ENCODE data around the gene ADAMTS7. TPM values are rescaled to one million over a fixed set of nuclear protein-coding genes. Genes with fewer than 3 reads are reported as not detected.
"Not testable (repeated sequence)": the region's sequence is repeated elsewhere in the genome, so short reads cannot be mapped to it uniquely, and the experiment has no call there.

The ADAMTS7 gene
- total RNA-seq, 1 experiment from 2014 or later = 10.7 TPM

DNA sequence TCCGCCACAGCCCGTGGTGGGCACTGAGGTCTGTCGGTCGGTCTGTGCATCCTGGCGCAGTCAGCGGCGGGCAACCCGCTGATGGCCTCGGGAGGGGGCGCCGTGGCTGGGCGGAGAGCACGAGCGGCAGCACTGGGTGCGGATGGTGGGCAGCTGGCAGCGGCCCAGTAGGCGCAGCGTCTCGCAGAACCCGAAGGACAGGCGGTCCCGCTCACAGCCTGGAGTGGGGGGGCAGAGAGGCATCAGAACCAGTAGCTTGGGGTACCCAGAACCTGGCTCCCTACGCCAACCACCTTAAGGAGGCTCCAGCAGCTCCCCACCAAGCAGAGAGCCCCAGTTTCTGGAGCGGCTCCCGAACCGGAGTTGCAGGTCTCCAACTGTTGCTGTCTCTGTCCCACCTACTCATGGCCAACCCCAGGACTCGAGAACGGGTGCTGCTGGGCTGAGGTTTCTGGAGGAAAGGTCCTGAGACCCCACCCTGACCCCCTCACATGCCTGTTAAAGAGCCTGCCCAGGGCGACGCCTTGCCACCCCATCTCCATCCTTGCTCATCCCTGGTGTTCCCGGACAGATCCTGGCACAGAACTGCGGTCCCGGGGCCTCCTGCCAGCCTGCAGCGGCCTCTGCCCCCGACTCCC is 51.8 kb downstream of the ADAMTS7 start:
- intact Hi-C loops (cut with micrococcal nuclease) = loop anchor here (5.0 kb wide), 1 partner anchor 113 kb away; the partner anchor contains the start of gene MORF4L1
- POLR2A ChIA-PET; H3K9me3 Mint-ChIP-seq (ENCODE audit: unreplicated experiment); BruUV-seq (replicated peaks); H3K4me3 Mint-ChIP-seq (ENCODE audit: unreplicated experiment); DNase-seq (ENCODE audit: unreplicated experiment); H3K27ac Mint-ChIP-seq (ENCODE audit: low read depth, unreplicated experiment); H3K36me3 Mint-ChIP-seq (ENCODE audit: insufficient read depth, unreplicated experiment); H3K27me3 Mint-ChIP-seq (ENCODE audit: insufficient read depth, unreplicated experiment): not testable (repeated sequence)
- H3K4me1 Mint-ChIP-seq (ENCODE audit: insufficient read depth, unreplicated experiment) = peaks cover 28% of the 10 kb centered on the region
- CTCF ChIA-PET = interaction anchor here (0.7 kb wide), 1 partner anchor 193 kb away, joined by 3 read pairs; no protein-coding TSS in a partner anchor

GRCh38 chr15:78758486-78759200 is 52.6 kb downstream of the ADAMTS7 start:
- H3K4me3 Mint-ChIP-seq (ENCODE audit: unreplicated experiment); H3K36me3 Mint-ChIP-seq (ENCODE audit: insufficient read depth, unreplicated experiment); DNase-seq (ENCODE audit: unreplicated experiment); H3K27me3 Mint-ChIP-seq (ENCODE audit: insufficient read depth, unreplicated experiment); POLR2A ChIA-PET; BruUV-seq (replicated peaks); H3K9me3 Mint-ChIP-seq (ENCODE audit: unreplicated experiment); H3K27ac Mint-ChIP-seq (ENCODE audit: low read depth, unreplicated experiment): not testable (repeated sequence)
- peaks cover 22% of the 10 kb centered on the region for H3K4me1 Mint-ChIP-seq (ENCODE audit: insufficient read depth, unreplicated experiment)
- CTCF ChIA-PET = interaction anchor here (0.7 kb wide), 1 partner anchor 192 kb away, joined by 3 read pairs; no protein-coding TSS in a partner anchor
- intact Hi-C loops (cut with micrococcal nuclease) = loop anchor here (5.0 kb wide), 1 partner anchor 114 kb away; the partner anchor contains the start of gene MORF4L1

- POLR2A ChIA-PET; H3K36me3 Mint-ChIP-seq (ENCODE audit: insufficient read depth, unreplicated experiment): not testable (repeated sequence)
- intact Hi-C loops (cut with micrococcal nuclease) = loop anchor here (5.0 kb wide), 1 partner anchor 114 kb away; the partner anchor contains the start of gene MORF4L1
Measured at GRCh38 chr15:78758084-78758483, 53.2 kb downstream of the ADAMTS7 start.

GRCh38 chr15:78757636-78757905 is 53.7 kb downstream of the ADAMTS7 start:
- Mint-ChIP-seq H3K4me3 (ENCODE audit: unreplicated experiment) (no peak overlapping the region), H3K4me1 (ENCODE audit: insufficient read depth, unreplicated experiment) (peaks cover 17% of the 10 kb centered on the region), H3K36me3 (ENCODE audit: insufficient read depth, unreplicated experiment) (peaks cover 7% of the 10 kb centered on the region), H3K27me3 (ENCODE audit: insufficient read depth, unreplicated experiment) (no peaks in the 10 kb centered on the region), H3K27ac (ENCODE audit: low read depth, unreplicated experiment) (no peak overlapping the region), H3K9me3 (ENCODE audit: unreplicated experiment) (no peaks in the 10 kb centered on the region)
- ChIA-PET POLR2A (no interaction called here), CTCF (interaction anchor here (1.9 kb wide), 1 partner anchor 51 kb away, joined by 4 read pairs; no protein-coding TSS in a partner anchor)
- DNase-seq (ENCODE audit: unreplicated experiment) = no peak
- TF ChIP-seq, protein P1, sequence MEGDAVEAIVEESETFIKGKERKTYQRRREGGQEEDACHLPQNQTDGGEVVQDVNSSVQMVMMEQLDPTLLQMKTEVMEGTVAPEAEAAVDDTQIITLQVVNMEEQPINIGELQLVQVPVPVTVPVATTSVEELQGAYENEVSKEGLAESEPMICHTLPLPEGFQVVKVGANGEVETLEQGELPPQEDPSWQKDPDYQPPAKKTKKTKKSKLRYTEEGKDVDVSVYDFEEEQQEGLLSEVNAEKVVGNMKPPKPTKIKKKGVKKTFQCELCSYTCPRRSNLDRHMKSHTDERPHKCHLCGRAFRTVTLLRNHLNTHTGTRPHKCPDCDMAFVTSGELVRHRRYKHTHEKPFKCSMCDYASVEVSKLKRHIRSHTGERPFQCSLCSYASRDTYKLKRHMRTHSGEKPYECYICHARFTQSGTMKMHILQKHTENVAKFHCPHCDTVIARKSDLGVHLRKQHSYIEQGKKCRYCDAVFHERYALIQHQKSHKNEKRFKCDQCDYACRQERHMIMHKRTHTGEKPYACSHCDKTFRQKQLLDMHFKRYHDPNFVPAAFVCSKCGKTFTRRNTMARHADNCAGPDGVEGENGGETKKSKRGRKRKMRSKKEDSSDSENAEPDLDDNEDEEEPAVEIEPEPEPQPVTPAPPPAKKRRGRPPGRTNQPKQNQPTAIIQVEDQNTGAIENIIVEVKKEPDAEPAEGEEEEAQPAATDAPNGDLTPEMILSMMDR (IDR thresholded peaks at IDR 0.05; ENCODE audit: unreplicated experiment) = no peak
- intact Hi-C loops (cut with micrococcal nuclease) = loop anchor here (2.0 to 5.0 kb wide), 3 partner anchors 53 to 427 kb away; partner anchors contain the start of genes ADAMTS7 and MORF4L1
- no TSS peak for BruUV-seq (replicated peaks)

More at GRCh38 chr15:78758084-78758483, 53.2 kb downstream of the ADAMTS7 start:
- H3K9me3 Mint-ChIP-seq (ENCODE audit: unreplicated experiment); CTCF ChIA-PET; H3K27me3 Mint-ChIP-seq (ENCODE audit: insufficient read depth, unreplicated experiment); BruUV-seq (replicated peaks); DNase-seq (ENCODE audit: unreplicated experiment); H3K27ac Mint-ChIP-seq (ENCODE audit: low read depth, unreplicated experiment); H3K4me3 Mint-ChIP-seq (ENCODE audit: unreplicated experiment): not testable (repeated sequence)
- peaks cover 17% of the 10 kb centered on the region for H3K4me1 Mint-ChIP-seq (ENCODE audit: insufficient read depth, unreplicated experiment)

GRCh38 chr15:78756781-78757635 is 54.3 kb downstream of the ADAMTS7 start:
- H3K27ac Mint-ChIP-seq (ENCODE audit: low read depth, unreplicated experiment); H3K4me3 Mint-ChIP-seq (ENCODE audit: unreplicated experiment); H3K9me3 Mint-ChIP-seq (ENCODE audit: unreplicated experiment); H3K36me3 Mint-ChIP-seq (ENCODE audit: insufficient read depth, unreplicated experiment); H3K27me3 Mint-ChIP-seq (ENCODE audit: insufficient read depth, unreplicated experiment); POLR2A ChIA-PET; BruUV-seq (replicated peaks): not testable (repeated sequence)
- peak; percentile 69 for DNase-seq (ENCODE audit: unreplicated experiment)
- CTCF ChIA-PET = interaction anchor here (1.1 to 1.9 kb wide), 3 partner anchors 50 to 485 kb away, joined by 3 to 4 read pairs (median 3); no protein-coding TSS in a partner anchor
- intact Hi-C loops (cut with micrococcal nuclease) = loop anchor here (2.0 to 5.0 kb wide), 3 partner anchors 54 to 428 kb away; partner anchors contain the start of genes ADAMTS7 and MORF4L1
- H3K4me1 Mint-ChIP-seq (ENCODE audit: insufficient read depth, unreplicated experiment) = peaks cover 17% of the 10 kb centered on the region

All from MCF 10A (cell line).